Natural killer cell (primary cell): ENCODE measurements around the gene ZNF564. TPM values are rescaled to one million over a fixed set of nuclear protein-coding genes. Genes with fewer than 3 reads are reported as not detected.
A peak's percentile ranks its signal among the peaks of the same experiment; 100 is the strongest.

Experiments used
- ATAC-seq, 3 donors: fragments of 150-1000 bp in 2 of 3; fragments of 200-7000 bp in 1 of 3; cut with Tn5 transposase; 1 replicate in 1 of 3; 2 replicates in 2 of 3; pipeline ENCODE4 v1.10.0; 2021; ENCODE audit warnings: mild to moderate bottlenecking in 2 of 3, moderate library complexity in 2 of 3
- DNase-seq, 2 donors: peaks; one replicate each; pipeline versions ENCODE4 v3.0.0 to v3.0.0-alpha.2; 2013 to 2021; ENCODE audit warnings: mixed read lengths in 1 of 2
- H3K27ac ChIP-seq: one replicate; pipeline ENCODE4 v1.5.1; 2013; ENCODE audit warnings: mild to moderate bottlenecking, low read length
- H3K27me3 ChIP-seq: one replicate; pipeline ENCODE4 v1.6.1; 2013; ENCODE audit warnings: low read length; ENCODE audit not compliant: control insufficient read depth, insufficient read depth
- H3K36me3 ChIP-seq: one replicate; pipeline ENCODE4 v1.6.1; 2013; ENCODE audit warnings: low read length; ENCODE audit not compliant: control insufficient read depth, insufficient read depth
- H3K4me1 ChIP-seq: one replicate; pipeline ENCODE4 v1.6.1; 2013; ENCODE audit warnings: low read length; ENCODE audit not compliant: control insufficient read depth, insufficient read depth
- H3K4me3 ChIP-seq: one replicate; pipeline ENCODE4 v1.5.1; 2013; ENCODE audit warnings: low read length
- H3K9me3 ChIP-seq: one replicate; pipeline ENCODE4 v1.6.1; 2013; ENCODE audit warnings: low read length; ENCODE audit not compliant: control insufficient read depth, insufficient read depth
- H3K27ac Mint-ChIP-seq, 2 donors: one replicate each; pipeline ENCODE4 v1.8.0; 2022; ENCODE audit warnings: mild to moderate bottlenecking in 2 of 2, mixed read lengths in 2 of 2, moderate library complexity in 1 of 2
- H3K27me3 Mint-ChIP-seq, 2 donors: one replicate each; pipeline ENCODE4 v1.8.0; 2022; ENCODE audit warnings: low read depth in 2 of 2, mixed read lengths in 2 of 2
- H3K36me3 Mint-ChIP-seq: one replicate; pipeline ENCODE4 v1.8.0; 2022; ENCODE audit warnings: mixed read lengths
- H3K4me1 Mint-ChIP-seq, 2 donors: one replicate each; pipeline ENCODE4 v1.8.0; 2022; ENCODE audit warnings: mixed read lengths in 2 of 2
- H3K4me3 Mint-ChIP-seq: one replicate; pipeline ENCODE4 v1.8.0; 2022; ENCODE audit warnings: mild to moderate bottlenecking, moderate library complexity, mixed read lengths
- H3K9me3 Mint-ChIP-seq, 2 donors: one replicate each; pipeline ENCODE4 v1.8.0; 2022; ENCODE audit warnings: mixed read lengths in 2 of 2
- WGBS: methylation state at CpG from one replicate; pipeline ENCODE4 v1.1.7; 2013; ENCODE audit warnings: missing lambda C conversion rate; ENCODE audit not compliant: insufficient coverage; 5-methylcytosine and 5-hydroxymethylcytosine counted together
- intact Hi-C: fragments of 100-400 bp; cut with micrococcal nuclease; formaldehyde crosslinking; loops from one replicate; pipeline ENCODE4 v1.14.2; 2022
- total RNA-seq, 4 donors: library from RNA; stranded (reverse); fragments of 120-200 nt in 1 of 4; gene quantifications; one replicate each; pipeline versions ENCODE4 v1.2.3 to v1.2.4, GENCODE V29; 2013 to 2022
- TF ChIP-seq, protein P1 (sequence below): fragments of 200-600 bp; IDR thresholded peaks from one replicate; pipeline ENCODE4 v1.8.0; 2022; ENCODE audit warnings: antibody characterized with exemption

Gene ZNF564
- total RNA-seq, 3 donors from 2014 or later (not counting 1 experiment from before 2014, with no cell fraction given) = 22.0 to 27.1 (median 23.3) TPM

DNA sequence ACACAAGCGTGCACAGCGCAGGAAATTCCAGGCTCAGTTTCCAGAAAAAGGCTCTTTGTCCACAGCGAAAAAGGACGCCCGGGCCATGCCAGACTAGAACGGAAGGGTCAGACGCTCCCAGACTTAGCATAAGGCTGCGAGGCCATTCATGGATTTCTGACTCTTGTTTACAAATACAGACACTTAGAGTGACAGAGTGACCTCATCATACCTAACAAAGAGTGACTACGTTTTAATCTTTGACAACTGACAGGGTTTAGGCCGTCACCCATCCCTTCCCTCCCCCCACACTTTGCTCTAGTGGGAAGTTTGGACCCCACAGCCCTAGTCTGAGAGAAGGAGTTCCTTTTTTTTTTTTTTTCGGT is 66.2 kb downstream of the ZNF564 start:
- intact Hi-C loops = no loop called here
- Histone ChIP-seq H3K36me3 (no peaks in the 10 kb centered on the region), H3K4me3 (peak overlapping the region; percentile 84), H3K4me1 (peaks cover 25% of the 10 kb centered on the region), H3K27ac (peak overlapping the region; percentile 69), H3K27me3 (no peaks in the 10 kb centered on the region), H3K9me3 (no peaks in the 10 kb centered on the region)
- Mint-ChIP-seq H3K4me3 (peak overlapping the region; percentile 94), H3K27ac (peak overlapping the region; percentile 83 to 96), H3K36me3 (no peaks in the 10 kb centered on the region), H3K9me3 (no peaks in the 10 kb centered on the region), H3K4me1 (peaks cover 23 to 31% of the 10 kb centered on the region in 2 donors), H3K27me3 (no peaks in the 10 kb centered on the region)
- WGBS = under 1% methylated on average over 9 of the region's 11 CpGs
- TF ChIP-seq, protein P1, sequence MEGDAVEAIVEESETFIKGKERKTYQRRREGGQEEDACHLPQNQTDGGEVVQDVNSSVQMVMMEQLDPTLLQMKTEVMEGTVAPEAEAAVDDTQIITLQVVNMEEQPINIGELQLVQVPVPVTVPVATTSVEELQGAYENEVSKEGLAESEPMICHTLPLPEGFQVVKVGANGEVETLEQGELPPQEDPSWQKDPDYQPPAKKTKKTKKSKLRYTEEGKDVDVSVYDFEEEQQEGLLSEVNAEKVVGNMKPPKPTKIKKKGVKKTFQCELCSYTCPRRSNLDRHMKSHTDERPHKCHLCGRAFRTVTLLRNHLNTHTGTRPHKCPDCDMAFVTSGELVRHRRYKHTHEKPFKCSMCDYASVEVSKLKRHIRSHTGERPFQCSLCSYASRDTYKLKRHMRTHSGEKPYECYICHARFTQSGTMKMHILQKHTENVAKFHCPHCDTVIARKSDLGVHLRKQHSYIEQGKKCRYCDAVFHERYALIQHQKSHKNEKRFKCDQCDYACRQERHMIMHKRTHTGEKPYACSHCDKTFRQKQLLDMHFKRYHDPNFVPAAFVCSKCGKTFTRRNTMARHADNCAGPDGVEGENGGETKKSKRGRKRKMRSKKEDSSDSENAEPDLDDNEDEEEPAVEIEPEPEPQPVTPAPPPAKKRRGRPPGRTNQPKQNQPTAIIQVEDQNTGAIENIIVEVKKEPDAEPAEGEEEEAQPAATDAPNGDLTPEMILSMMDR = no peak
- ATAC-seq = peak; percentile 7 to 44 (median 19)
- no peak for DNase-seq

DNA sequence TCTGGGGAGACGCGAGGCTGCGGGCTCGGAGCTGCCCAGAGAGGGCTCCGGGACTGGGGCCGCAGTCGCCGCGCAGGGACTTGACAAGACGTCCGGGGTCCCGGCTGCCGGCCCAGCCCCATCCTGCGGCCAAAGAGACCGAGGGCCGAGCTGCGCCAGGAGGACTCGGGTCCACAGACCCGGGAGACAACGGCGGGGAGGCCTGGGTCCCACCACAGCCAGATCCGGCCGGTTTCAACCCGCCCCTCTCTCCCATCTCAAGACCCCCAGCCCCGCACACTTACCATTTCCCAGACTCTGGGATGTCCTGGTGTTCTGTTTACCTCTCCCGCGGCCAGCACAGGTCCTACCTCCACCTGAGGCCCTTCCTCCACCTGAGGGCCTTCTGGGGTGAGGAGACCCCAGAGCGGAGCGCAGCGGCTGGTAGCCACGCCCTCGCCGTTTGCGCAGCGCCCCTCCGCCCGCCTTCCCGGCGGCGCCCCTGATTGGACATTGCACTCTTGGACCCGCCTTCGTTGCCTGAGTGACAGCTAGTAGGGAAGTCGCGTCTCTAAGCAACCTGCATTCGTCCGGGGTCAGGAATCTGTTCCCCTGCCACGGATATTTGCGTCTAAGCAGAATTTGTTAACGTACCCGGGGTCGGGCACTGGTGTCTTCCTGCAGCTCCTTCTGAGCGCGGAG is 66.8 kb downstream of the ZNF564 start, which contains the start of gene ZNF709:
ZNF709 (minus strand) TSS at position 446 of the 681 bp plus-strand sequence; CDS start at position 287, 159 bp downstream.
- H3K9me3 Mint-ChIP-seq = no peaks in the 10 kb centered on the region

DNA sequence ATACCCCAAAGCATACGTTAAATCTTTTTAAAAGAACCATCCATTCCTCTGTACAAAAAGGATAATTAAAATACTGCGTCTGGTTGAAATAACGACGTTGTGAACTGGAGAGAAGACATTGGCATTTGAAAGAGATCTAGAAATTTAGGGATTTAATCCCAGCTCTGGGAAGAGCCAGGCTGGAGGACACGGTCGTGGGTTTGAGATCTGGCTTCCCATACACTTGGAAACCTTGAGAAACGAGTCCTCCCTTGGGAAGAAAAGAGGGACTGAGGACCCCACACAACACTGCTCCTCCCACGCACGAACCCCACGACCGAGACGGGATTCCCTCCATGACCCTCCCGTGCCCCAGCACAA is 67.3 kb downstream of the ZNF564 start:
- 3% methylated on average over 12 of the region's 13 CpGs for WGBS
- H3K27ac Mint-ChIP-seq = peak overlapping the region; percentile 83 to 96
- H3K36me3 Mint-ChIP-seq = no peaks in the 10 kb centered on the region

More for the DNA sequence above, 66.8 kb downstream of the ZNF564 start, which contains the start of gene ZNF709:
- H3K9me3 ChIP-seq = no peaks in the 10 kb centered on the region
- TF ChIP-seq, protein P1 = no peak
- Mint-ChIP-seq H3K4me1 (peaks cover 23 to 31% of the 10 kb centered on the region in 2 donors), H3K36me3 (no peaks in the 10 kb centered on the region), H3K27me3 (no peaks in the 10 kb centered on the region), H3K27ac (peak within 1 kb of the TSS; percentile 83 to 96), H3K4me3 (peak within 1 kb of the TSS; percentile 94)
- peak; percentile 97 to 98 (median 97) for ATAC-seq
- intact Hi-C loops = loop anchor here (1.0 kb wide), 2 partner anchors 11 to 43 kb away; partner anchors contain the start of gene ZNF443
- H3K4me3 ChIP-seq = peak within 1 kb of the TSS; percentile 84
- peak; percentile 89 to 93 for DNase-seq
- peaks cover 25% of the 10 kb centered on the region for H3K4me1 ChIP-seq
- WGBS = under 1% methylated on average over 53 of the region's 53 CpGs
- H3K36me3 ChIP-seq = no peaks in the 10 kb centered on the region
- peak within 1 kb of the TSS; percentile 69 for H3K27ac ChIP-seq
- H3K27me3 ChIP-seq = no peaks in the 10 kb centered on the region

More for the DNA sequence above, 67.3 kb downstream of the ZNF564 start:
- Mint-ChIP-seq H3K4me1 (peaks cover 23 to 31% of the 10 kb centered on the region in 2 donors), H3K4me3 (peak overlapping the region; percentile 94), H3K9me3 (no peaks in the 10 kb centered on the region), H3K27me3 (no peaks in the 10 kb centered on the region)
- peak overlapping the region; percentile 84 for H3K4me3 ChIP-seq
- H3K36me3 ChIP-seq = no peaks in the 10 kb centered on the region
- peaks cover 25% of the 10 kb centered on the region for H3K4me1 ChIP-seq
- no peaks in the 10 kb centered on the region for H3K9me3 ChIP-seq
- no peaks in the 10 kb centered on the region for H3K27me3 ChIP-seq
- DNase-seq (no peak), ATAC-seq (no peak)
- TF ChIP-seq, protein P1 = no peak
- intact Hi-C loops = loop anchor here (1.0 kb wide), 2 partner anchors 11 to 43 kb away; partner anchors contain the start of gene ZNF443
- peak overlapping the region; percentile 69 for H3K27ac ChIP-seq
